Mesodermal cell (in vitro differentiated cells): ENCODE results near the gene CCDC154. TPM values are rescaled to one million over a fixed set of nuclear protein-coding genes. Genes with fewer than 3 reads are reported as not detected.

Source experiments
- H3K27ac ChIP-seq: 2 replicates; pipeline ENCODE4 v1.7.0; 2013; ENCODE audit warnings: mild to moderate bottlenecking, low read depth, low read length, moderate library complexity; ENCODE audit not compliant: severe bottlenecking
- H3K36me3 ChIP-seq: 2 replicates; pipeline ENCODE4 v1.7.1; 2013; ENCODE audit warnings: mild to moderate bottlenecking, low read length, moderate library complexity; ENCODE audit not compliant: control insufficient read depth, insufficient read depth
- H3K4me1 ChIP-seq: one replicate; pipeline ENCODE4 v1.7.1; 2013; ENCODE audit warnings: mild to moderate bottlenecking, low read length; ENCODE audit not compliant: insufficient read depth, control insufficient read depth, poor library complexity, severe bottlenecking
- H3K4me3 ChIP-seq: 2 replicates; pipeline ENCODE4 v1.7.0; 2013; ENCODE audit warnings: low read length, control low read depth, mild to moderate bottlenecking; ENCODE audit not compliant: insufficient read depth, poor library complexity, severe bottlenecking; ENCODE audit errors: extremely low read depth
- H3K9me3 ChIP-seq: 2 replicates; pipeline ENCODE4 v1.7.1; 2013; ENCODE audit warnings: mild to moderate bottlenecking, low read length, moderate library complexity; ENCODE audit not compliant: control insufficient read depth
- WGBS, 2 experiments: methylation state at CpG; one replicate each; pipeline ENCODE4 v1.1.5; 2013; ENCODE audit warnings: missing lambda C conversion rate in 2 of 2; ENCODE audit not compliant: insufficient coverage in 2 of 2; 5-methylcytosine and 5-hydroxymethylcytosine counted together
- polyA plus RNA-seq, 2 experiments: library from polyadenylated mRNA; stranded (reverse); fragments of 50-300 nt; gene quantifications; one replicate each; pipeline ENCODE4 v1.2.3, GENCODE V29; 2013

CCDC154 gene, protein sequence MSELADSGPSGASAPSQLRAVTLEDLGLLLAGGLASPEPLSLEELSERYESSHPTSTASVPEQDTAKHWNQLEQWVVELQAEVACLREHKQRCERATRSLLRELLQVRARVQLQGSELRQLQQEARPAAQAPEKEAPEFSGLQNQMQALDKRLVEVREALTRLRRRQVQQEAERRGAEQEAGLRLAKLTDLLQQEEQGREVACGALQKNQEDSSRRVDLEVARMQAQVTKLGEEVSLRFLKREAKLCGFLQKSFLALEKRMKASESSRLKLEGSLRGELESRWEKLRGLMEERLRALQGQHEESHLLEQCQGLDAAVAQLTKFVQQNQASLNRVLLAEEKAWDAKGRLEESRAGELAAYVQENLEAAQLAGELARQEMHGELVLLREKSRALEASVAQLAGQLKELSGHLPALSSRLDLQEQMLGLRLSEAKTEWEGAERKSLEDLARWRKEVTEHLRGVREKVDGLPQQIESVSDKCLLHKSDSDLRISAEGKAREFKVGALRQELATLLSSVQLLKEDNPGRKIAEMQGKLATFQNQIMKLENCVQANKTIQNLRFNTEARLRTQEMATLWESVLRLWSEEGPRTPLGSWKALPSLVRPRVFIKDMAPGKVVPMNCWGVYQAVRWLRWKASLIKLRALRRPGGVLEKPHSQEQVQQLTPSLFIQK
- polyA plus RNA-seq (2013, experiment 1 of 2): 0.77 TPM
- 0.81 TPM for polyA plus RNA-seq (2013, experiment 2 of 2)

DNA sequence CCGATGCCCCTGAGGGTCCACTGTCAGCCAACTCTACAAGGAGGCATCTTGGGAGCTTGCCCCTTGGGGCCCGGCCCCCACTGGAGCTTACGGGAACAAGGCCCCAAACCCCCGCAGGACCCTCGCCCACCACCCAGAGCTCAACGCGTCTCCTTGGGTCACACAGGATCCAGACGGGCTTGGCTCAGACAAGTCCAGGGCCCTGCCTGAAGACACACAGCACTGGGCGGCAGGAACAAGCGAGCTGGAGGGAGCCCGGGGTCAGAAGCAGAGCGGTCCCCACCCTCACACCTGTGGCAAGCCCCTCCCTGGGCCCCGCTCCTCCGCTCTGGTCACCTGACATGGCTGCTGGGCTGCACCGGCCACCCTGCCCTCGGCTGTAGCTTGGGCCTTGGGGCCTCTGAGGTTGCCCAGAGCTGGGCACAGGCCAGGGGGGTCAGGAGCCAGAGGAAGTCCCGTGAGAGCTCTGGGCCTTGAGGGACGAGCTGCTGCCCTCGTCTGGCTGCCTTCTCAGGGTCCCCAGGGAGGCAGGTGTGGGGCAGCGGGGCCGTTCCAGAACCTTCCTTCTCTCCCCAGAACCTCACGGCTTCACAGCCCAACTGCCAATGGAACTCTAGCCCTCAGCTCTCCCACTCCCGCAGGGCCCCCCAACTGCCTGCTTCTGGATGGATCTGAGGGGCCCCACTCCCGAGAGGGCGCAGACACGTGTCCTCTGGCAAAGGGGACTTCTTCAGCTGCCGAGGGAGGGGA is at the start of gene CCDC154:
Gene CCDC154 (minus strand): TSS at position 577 of the 750 bp plus-strand sequence. CDS start 234 bp downstream, at position 343.
- no peak within 1 kb of the TSS for H3K27ac ChIP-seq
- peaks cover 6% of the 10 kb centered on the region for H3K36me3 ChIP-seq
- 91% methylated on average over 17 to 27 of the region's 27 CpGs for WGBS, 2 experiments
- no peaks in the 10 kb centered on the region for H3K4me1 ChIP-seq
- H3K9me3 ChIP-seq: no peaks in the 10 kb centered on the region
- H3K4me3 ChIP-seq: no peak within 1 kb of the TSS

DNA sequence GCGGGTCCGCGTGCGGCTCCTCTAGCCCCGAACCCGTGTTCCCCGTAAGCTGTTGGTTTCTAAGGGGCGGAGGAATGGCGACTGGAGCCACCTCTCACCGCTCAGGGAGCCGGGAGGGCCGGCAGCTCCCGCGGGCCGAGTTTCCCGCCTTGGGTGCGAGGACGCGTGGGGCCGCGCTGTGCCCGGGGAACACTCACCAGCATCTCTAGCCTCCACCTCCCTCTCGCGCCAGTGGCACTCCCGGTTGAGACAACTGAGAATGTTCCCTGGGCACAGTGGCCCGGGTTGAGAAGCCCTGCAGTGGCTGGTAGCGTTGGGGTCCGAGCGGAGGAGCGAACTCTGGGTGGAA is 49.4 kb upstream of the CCDC154 start:
- 0 to 2% methylated on average over 26 to 28 of the region's 30 CpGs for WGBS, 2 experiments
- peaks cover 37% of the 10 kb centered on the region for H3K36me3 ChIP-seq
- no peaks in the 10 kb centered on the region for H3K9me3 ChIP-seq
- peak overlapping the region; percentile 76 for H3K4me3 ChIP-seq
- H3K27ac ChIP-seq: no peak overlapping the region
- H3K4me1 ChIP-seq: peaks cover 8% of the 10 kb centered on the region

DNA sequence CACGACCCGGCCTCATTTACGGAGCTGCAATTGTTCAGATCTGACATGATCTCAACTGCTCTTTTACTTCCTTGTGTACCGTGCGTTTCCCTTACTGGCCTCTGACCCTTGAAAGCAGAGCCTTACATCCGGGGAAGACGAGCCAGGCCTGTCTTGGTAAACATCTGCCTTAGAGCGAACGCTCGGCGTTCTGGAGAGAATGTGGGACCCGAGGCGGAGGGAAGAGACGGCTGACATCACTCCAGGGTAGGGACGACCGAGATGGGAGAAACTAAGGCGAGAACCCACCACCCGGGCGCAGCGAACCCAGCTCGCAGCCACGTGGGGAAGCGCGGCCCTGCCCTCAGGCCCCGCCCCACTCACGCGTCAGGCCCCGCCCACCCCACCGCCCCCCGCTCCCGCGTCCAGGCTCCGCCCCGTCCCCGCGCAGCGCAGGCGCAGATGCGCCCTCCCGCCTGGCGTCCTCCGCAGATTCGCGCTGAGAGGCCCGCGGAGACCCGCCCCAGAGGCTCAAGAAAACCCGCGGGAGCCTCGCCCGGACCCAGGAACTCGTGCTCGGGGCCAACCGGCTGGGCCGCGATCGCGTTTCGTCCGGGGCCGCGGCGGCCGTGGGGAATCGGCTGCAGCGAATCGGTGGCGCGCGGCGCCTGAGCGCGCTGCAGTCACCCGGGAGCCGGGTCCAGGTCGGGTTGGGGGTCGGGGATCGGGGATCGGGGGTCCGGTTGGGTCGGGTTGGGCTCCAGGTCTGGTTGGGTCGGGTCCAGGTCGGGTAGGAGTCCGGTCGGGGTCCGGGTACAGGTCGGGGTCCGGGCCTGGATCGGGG is 48.8 kb upstream of the CCDC154 start, which contains the start of gene TELO2:
Gene TELO2 (plus strand): TSS at position 438 of the 823 bp plus-strand sequence. CDS start 922 bp downstream, outside the sequence.
- peak within 1 kb of the TSS; percentile 76 for H3K4me3 ChIP-seq
- no peaks in the 10 kb centered on the region for H3K9me3 ChIP-seq
- peaks cover 31% of the 10 kb centered on the region for H3K36me3 ChIP-seq
- 2 to 3% methylated on average over 63 to 68 of the region's 89 CpGs for WGBS, 2 experiments
- H3K4me1 ChIP-seq: peaks cover 8% of the 10 kb centered on the region
- peak within 1 kb of the TSS; percentile 86 for H3K27ac ChIP-seq

DNA sequence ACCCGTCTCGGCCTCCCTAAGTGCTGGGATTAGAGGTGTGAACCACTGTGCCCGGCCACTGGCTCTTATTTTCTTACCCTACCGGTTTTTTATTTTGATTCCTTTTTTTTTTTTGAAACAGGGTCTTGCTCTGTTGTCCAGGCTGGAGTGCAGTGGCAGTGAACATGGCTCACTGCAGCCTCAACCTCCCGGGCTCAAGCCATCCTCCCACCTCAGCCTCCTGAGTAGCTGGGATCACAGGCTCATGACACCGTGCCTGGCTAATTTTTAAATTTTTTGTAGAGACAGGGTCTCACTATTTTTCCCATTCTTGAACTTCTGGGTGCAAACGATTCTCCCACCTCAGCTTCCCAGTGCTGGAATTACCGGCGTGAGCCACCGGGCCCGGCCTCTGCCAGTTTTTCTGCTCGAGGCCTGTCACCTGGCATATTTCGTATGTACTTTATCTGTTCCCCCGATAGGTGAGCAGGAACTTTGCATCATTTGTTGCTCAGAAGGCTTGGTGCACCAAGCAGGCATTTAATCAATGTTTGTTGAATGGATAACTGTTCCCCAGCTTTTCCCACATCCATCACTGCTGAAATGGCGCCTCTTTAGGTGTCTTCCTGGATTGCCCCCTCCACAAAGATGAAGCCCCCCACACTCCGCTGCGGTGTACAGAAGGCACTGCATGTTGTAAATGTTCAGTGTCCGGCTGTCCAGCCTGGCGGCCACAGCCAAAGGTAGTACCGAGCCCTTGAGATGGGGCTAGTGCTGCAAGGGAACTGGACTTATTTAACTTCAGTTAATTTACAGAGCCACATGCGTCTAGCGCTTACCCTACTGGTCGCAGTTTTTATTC is 47.9 kb upstream of the CCDC154 start:
- Histone ChIP-seq H3K27ac (peak overlapping the region; percentile 86), H3K4me3 (peak overlapping the region; percentile 76), H3K4me1 (peaks cover 8% of the 10 kb centered on the region), H3K9me3 (no peaks in the 10 kb centered on the region), H3K36me3 (peaks cover 24% of the 10 kb centered on the region)
- 94 to 95% methylated on average over 21 to 22 of the region's 23 CpGs for WGBS, 2 experiments

DNA sequence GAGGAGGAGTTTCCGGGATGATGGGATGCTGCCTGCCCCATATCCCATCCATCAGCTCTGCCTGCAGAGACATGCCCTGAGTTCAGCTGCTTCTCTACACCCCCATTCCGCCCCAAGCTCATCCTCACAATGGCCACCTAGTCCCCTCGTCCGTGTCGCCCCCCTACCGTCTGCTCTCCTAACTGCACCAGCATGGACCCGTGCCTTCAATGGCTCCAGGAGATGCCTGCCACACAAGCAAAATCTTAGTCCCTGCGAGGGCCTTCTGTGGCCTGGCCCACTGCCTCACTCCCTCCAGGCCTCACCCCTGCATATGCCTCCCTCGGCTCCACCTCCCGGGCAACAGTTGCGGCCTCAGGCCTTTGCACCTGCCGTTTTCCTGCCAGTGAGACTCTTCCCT is 47.0 kb upstream of the CCDC154 start:
- WGBS, 2 experiments: 82 to 84% methylated on average over 12 of the region's 12 CpGs
- Histone ChIP-seq H3K9me3 (no peaks in the 10 kb centered on the region), H3K4me1 (peaks cover 8% of the 10 kb centered on the region), H3K4me3 (no peak overlapping the region), H3K27ac (no peak overlapping the region), H3K36me3 (peaks cover 14% of the 10 kb centered on the region)

DNA sequence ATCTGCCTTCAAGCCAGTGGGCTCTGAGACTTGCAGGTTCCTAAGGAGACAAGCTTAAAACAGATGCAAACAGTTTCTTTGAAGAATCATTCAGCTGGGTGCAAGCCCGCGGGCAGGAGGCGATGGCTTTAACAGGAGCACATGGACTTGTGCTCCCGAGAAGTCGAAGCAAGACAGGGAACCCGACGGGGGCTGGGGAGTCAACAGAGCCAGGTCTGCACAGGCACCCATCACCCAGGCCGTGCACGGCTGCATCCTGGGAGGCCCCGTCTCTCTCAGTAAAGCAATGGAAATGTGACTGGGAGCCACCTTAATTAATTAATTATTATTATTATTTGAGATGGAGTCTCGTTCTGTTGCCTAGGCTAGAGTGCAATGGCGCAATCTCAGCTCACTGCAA is 44.7 kb upstream of the CCDC154 start:
- H3K27ac ChIP-seq: no peak overlapping the region
- H3K36me3 ChIP-seq: no peaks in the 10 kb centered on the region
- H3K4me3 ChIP-seq: no peak overlapping the region
- WGBS, 2 experiments: 89 to 90% methylated on average over 8 of the region's 12 CpGs
- H3K4me1 ChIP-seq: peaks cover 4% of the 10 kb centered on the region
- H3K9me3 ChIP-seq: no peaks in the 10 kb centered on the region

DNA sequence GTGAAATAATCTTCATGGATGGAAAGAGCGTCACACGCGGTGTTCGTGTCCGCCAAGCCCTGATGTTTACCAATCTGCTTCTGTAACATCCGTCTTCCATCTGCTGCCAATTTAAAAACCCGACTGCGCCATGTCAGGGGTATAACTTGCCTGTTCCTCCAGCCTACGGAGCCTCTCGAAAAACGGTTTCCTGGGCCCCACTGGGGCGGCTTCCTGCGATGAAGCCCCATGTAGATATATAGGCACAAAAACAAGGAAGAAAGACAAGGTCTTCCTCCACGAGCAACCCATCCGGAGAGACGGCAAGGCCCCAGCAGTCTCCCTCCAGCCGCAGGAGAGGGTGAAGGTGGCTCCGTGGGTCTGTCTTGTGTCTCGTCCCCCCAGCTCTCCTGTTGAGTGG is 44.3 kb upstream of the CCDC154 start, which contains the start of gene PTX4:
Gene PTX4 (minus strand): TSS at position 326 of the 400 bp plus-strand sequence. CDS start 35 bp downstream, at position 291.
- Histone ChIP-seq H3K36me3 (no peaks in the 10 kb centered on the region), H3K9me3 (no peaks in the 10 kb centered on the region), H3K4me1 (peaks cover 4% of the 10 kb centered on the region), H3K27ac (no peak within 1 kb of the TSS), H3K4me3 (no peak within 1 kb of the TSS)
- WGBS, 2 experiments: 91 to 93% methylated on average over 19 of the region's 19 CpGs

DNA sequence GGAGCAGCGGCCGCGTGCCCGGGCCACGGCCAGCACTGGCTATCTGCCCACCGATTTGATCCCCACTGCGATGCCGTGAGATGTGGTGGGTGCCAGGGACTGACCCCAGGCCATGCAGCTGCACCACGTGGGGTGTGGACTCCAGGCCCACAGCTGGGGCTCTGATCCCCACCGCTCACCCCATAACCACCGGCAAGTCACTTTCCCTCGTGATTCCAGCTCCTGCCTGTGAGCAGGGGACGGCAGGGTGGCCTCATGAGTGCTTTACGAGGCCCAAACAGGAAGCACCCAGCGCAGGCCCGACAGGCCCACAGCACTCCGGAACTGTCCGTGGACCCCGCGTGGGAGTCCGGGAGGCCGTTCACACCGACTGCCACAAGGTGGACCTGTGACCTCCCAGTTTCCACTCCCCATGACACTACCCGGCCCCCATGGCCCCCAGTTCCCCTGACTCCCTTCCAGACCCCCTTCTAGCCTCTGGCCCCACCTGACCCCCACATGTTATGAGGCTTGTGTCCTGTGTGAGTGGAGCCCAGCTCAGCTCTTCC is 43.8 kb upstream of the CCDC154 start:
- 92 to 94% methylated on average over 22 to 24 of the region's 24 CpGs for WGBS, 2 experiments
- H3K36me3 ChIP-seq: no peaks in the 10 kb centered on the region
- H3K4me3 ChIP-seq: no peak overlapping the region
- H3K9me3 ChIP-seq: no peaks in the 10 kb centered on the region
- H3K4me1 ChIP-seq: peaks cover 4% of the 10 kb centered on the region
- H3K27ac ChIP-seq: no peak overlapping the region

DNA sequence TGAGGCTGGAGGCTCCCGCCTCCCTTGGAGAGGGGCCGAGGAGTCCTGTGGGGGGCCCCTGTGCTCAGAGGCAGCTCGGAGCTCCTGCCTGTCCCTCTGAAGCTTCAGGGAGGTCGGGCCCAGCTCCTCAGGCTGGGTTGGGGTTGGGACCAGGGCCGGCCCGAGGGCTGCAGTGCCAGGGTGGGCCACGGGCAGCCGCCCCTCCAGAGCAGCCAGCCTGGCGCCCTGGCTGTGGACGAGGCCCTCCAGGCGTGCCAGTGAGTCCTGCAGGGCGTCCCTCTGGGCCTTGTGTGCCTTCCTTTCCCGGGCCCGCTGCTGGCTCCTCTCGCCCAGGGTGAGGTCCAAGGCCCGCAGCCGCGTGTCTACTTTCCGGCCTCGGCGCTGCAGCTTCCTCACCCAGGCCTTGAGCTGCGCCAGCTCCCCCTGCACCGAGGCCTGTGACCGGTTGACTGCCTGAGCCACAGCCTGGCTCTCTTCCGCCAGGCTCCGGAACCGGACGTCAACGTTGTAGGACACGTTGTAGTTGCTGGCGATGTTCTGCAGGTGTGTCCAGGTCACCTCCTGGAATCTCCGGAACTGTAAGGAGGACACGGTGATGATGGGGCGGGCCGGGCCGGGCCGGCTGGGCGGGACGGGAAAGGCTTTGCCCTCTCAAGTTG is 43.2 kb upstream of the CCDC154 start:
- no peaks in the 10 kb centered on the region for H3K36me3 ChIP-seq
- H3K9me3 ChIP-seq: no peaks in the 10 kb centered on the region
- no peak overlapping the region for H3K27ac ChIP-seq
- 92% methylated on average over 39 of the region's 39 CpGs for WGBS, 2 experiments
- H3K4me3 ChIP-seq: no peak overlapping the region
- peaks cover 1% of the 10 kb centered on the region for H3K4me1 ChIP-seq
